Fibroblast of skin of right biceps (primary cell): Measurements from ENCODE around the gene SLC22A7.
A peak's percentile ranks its signal among the peaks of the same experiment; 100 is the strongest.

Experiments
- DNase-seq: peaks from one replicate; pipeline ENCODE4 v3.0.0-alpha.2; 2013

SLC22A7 gene

GRCh38 chr6:43297644-43298564 is at the start of gene SLC22A7:
TSS of gene SLC22A7 (plus strand) at chr6:43298260. CDS start at chr6:43298359, 99 bp downstream.
- no peak for DNase-seq

GRCh38 chr6:43248791-43249190 is 49.3 kb upstream of the SLC22A7 start:
- no peak for DNase-seq

GRCh38 chr6:43250992-43251373 is 47.1 kb upstream of the SLC22A7 start:
- DNase-seq: no peak

GRCh38 chr6:43253401-43253800 is 44.7 kb upstream of the SLC22A7 start:
- no peak for DNase-seq

- DNase-seq: peak; percentile 17
Measured at GRCh38 chr6:43254138-43254817, 43.8 kb upstream of the SLC22A7 start.

- no peak for DNase-seq
Measured at GRCh38 chr6:43254846-43255245, 43.2 kb upstream of the SLC22A7 start.

- no peak for DNase-seq
Measured at GRCh38 chr6:43255408-43256054, 42.5 kb upstream of the SLC22A7 start.

- DNase-seq: no peak
Measured at GRCh38 chr6:43256670-43257366, 41.2 kb upstream of the SLC22A7 start.

- DNase-seq: no peak
Measured at GRCh38 chr6:43257367-43258145, 40.5 kb upstream of the SLC22A7 start.

- no peak for DNase-seq
Measured at GRCh38 chr6:43258180-43258579, 39.9 kb upstream of the SLC22A7 start.

- no peak for DNase-seq
Measured at GRCh38 chr6:43258807-43259686, 39.0 kb upstream of the SLC22A7 start.

- no peak for DNase-seq
Measured at GRCh38 chr6:43260791-43261190, 37.3 kb upstream of the SLC22A7 start.

GRCh38 chr6:43261198-43261597 is 36.9 kb upstream of the SLC22A7 start:
- no peak for DNase-seq

GRCh38 chr6:43262000-43262779 is 35.9 kb upstream of the SLC22A7 start:
- DNase-seq: no peak

- DNase-seq: no peak
Measured at GRCh38 chr6:43262780-43263313, 35.2 kb upstream of the SLC22A7 start.

- peak; percentile 63 for DNase-seq
Measured at GRCh38 chr6:43263314-43264178, 34.5 kb upstream of the SLC22A7 start.

GRCh38 chr6:43264599-43265145 is 33.4 kb upstream of the SLC22A7 start:
- DNase-seq: no peak

GRCh38 chr6:43265564-43265963 is 32.5 kb upstream of the SLC22A7 start:
- no peak for DNase-seq
